CD4-positive, alpha-beta T cell treated with Interleukin-15 for 1 hour (primary cell): ENCODE results near the gene SEPHS1.
"Not testable (repeated sequence)": the region's sequence is repeated elsewhere in the genome, so short reads cannot be mapped to it uniquely, and the experiment has no call there.

Experiments used
- DNase-seq: peaks from one replicate; pipeline ENCODE4 v3.0.0-alpha.2; 2020

Gene SEPHS1, protein sequence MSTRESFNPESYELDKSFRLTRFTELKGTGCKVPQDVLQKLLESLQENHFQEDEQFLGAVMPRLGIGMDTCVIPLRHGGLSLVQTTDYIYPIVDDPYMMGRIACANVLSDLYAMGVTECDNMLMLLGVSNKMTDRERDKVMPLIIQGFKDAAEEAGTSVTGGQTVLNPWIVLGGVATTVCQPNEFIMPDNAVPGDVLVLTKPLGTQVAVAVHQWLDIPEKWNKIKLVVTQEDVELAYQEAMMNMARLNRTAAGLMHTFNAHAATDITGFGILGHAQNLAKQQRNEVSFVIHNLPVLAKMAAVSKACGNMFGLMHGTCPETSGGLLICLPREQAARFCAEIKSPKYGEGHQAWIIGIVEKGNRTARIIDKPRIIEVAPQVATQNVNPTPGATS

DNA sequence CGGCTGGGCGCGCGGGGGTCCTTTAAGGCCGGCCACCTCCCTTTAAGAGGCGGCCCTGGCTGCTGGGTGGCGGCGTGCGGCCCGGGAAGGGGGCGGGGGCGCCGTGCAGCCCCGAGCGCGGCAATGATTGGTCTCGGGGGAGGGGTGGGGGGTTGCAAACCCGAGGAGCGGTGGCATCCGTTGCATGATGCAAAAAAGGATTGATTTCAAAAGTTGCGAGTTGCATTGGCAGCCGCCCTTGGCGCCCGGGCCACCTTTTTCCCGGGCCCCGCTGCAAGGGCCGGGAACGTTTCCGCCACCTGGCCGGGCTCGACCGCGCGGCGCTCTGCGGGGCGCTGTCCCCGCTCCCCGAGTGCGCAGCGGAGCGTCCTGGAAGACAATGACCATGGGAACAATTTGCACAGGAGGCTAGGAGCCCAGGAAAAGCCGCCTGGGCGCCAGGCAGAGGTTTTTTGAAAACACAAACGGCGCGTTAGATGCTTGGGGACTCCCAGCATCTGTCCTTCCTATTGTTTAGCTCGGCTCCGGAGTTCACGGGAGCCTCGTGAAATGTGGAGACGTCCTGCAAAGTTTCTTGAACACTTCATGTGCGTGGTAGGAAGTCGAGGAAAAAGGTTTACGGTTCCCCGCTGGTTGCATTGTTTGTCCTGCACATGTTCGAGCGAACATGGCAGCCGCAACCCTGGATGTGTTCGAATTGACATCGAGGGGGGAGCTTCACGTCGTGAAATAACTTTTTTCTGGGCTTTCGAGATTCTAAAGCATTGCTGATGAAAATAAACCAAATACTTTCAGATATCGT, at the start of gene SEPHS1:
SEPHS1 (minus strand) TSS at position 78 of the 802 bp plus-strand sequence. CDS start 3,343 bp downstream, outside the sequence.
- DNase-seq, result peak; percentile 79

DNA sequence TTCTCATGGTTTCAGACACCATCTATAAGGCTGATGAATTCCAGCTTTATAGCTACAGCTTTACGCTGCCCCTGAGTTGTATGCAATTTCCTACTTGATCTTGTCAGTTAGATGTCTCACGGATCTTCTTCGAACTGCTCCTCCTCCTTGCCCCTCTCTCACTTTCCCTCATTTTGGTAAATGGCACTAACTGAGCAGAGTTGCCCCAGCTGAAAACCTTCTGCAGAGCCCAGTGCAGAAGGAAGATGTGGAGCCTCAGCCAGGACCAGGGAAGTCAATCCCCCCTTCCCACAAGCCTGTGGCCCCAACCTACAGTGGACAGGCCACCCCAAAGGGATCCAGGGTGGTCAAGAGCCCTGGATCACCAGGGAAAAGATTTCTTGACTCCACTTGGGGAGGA, 49.0 kb upstream of the SEPHS1 start:
- no peak for DNase-seq

DNA sequence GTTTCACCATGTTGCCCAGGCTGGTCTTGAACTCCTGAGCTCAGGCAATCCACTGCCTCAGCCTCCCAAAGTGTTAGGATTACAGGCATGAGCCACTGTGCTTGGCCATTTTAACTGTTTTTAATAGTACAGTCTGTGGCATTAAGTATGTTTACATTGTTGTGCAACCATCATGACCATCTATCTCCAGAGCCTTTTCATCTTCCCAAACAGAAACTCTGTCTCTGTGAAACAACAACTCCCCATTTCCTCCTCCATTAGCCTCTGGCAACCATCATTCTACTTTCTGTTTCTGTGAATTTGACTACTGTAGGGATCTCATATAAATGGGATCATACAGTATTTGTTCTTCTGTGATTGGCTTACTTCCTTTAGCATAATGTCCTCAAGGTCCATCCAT, 48.3 kb upstream of the SEPHS1 start:
- DNase-seq, result no peak

DNA sequence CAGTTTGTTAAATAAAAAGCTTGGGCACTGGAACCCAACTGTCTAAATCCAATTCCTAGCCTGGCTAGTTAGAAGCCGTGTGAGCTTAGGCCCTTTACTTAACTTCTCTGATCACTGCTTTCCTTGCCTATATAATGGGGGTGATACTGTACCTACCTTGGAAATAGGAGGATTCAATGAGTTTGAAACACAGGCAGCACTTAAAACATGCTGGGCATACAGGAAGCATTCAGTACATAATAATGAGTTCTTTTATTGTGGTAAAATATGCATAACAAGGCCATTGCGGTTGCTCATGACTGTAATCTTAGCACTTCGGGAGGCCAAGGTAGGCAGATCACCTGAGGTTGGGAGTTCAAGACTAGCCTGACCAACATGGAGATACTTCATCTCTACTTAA, 47.4 kb upstream of the SEPHS1 start:
- no peak for DNase-seq

DNA sequence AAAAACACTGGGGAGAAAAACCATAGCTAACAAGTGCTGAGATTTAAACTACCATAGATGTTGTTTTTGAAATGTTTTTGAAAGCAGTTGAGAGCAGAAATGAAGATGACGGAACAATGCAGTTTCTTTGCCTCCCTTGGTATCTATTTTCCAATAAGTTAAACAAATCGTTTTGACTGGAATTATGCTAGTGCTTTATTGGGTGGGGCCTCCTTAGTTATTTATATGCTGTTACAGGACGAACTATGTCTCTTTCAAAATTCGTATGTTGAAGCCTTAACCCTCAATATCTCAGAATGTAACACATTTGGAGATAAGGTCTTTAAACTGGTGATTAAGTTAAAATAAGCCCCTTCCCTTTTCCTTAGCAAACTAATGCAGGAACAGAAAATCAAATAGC, 45.5 kb upstream of the SEPHS1 start:
- no peak for DNase-seq

DNA sequence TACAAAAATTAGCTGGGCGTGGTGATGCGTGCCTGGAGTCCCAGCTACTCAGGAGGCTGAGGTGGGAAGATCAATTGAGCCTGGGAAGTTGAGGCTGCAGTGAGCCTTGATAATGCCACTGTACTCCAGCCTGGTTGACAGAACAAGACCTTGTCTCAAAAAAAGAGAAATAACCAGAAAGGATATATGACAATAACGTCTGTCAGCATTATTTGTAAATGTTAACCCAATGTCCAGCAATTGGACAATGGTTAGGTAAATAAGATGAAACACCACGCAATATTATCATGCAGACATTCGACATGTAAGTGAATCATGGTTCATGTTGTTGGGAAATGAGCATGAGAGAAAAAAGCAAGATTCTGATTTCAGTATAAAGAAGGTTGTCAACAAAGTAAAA, 44.6 kb upstream of the SEPHS1 start:
- DNase-seq, result no peak

DNA sequence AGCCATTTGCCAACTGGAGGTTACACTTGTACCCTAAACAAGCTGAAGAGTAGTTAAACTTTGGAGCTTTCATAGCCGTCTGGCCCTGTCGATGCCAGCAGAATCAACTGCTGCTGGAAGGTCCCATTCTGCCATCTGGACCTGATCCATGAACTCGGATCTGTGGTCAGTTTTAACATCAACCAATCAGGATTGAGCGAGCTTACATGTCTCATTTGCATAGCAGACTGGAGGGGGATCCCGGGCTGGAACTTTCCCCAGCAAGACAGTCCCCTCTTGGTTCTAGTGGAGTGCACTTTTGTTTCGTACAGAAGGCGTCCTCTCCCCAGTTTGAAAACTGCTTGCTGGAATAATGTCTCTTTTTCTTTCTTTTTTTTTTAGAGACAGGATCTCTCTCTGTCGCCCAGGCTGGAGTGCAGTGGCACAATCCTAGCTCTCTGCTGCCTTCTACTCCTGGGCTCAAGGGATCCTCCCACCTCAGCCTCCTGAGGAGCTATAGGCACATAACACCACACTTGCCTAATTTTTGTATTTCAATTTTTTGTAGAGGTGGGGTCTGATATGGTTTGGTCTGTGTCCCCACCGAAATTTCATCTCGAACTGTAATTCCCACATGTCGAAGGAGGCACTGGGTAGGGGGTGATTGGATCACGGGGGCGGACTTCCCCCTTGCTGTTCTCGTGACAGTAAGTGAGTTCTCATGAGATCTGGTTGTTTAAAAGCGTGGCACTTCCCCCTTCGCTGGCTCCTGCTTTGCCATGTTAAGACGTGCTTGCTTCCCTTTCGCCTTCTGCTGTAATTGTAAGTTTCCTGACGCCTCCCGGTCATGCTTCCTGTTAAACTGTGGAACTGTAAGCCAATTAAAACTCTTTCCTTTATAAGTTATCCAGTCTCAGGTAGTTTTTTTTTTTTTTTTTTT, 42.8 kb upstream of the SEPHS1 start:
- no peak for DNase-seq

DNA sequence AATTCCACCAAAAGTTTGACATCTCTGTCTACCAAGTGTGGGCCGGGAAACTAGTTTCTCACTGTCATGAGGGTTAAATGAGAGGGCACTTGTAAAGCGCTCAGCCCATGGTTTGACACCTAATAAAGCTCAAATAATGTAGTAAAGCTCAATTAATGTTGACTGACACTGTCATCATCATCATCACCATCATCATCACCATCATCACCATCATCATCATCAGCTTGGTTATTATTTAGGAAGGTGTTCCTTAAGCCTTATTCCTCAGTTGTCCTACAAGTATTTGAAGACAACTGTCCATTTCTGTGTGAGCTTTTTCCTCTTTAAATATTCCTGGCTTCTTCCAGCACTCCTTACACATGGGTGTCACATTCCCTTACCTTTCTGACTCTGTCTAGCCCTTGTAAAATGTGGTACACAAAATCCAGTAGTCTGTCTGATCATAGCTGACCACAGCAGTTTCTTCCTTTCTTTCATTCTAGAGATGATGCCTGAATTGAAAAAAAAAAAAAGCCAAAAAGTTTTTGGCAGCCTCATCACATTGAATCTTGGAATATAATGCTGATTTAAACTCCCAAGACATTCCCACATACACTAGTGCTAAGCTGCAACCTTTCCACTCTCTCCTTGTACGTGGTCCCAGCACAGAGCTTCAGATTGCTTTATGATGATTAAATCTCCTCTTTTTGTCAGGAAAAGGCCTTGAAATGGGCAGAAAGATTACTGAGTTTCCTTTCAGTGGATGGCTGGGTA, 40.6 kb upstream of the SEPHS1 start:
- DNase-seq, result no peak

DNA sequence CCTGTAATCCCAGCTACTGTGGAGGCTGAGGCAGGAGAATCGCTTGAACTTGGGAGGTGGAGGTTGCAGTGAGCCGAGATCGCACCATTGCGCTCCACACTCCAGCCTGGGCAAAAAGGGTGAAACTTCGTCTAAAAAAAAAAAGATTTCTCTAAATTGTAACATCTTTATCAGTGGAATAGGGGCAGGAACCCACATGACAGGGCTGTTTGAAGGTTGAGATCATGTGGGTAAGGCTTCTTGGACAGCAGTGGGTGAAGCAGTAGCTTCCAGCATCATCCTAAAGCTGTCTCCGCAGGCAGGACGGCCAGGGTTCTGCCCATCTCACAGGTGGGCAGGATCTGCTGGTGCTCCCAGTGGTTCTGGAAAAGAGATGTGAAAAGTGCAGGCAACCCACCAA, 37.9 kb upstream of the SEPHS1 start:
- no peak for DNase-seq

DNA sequence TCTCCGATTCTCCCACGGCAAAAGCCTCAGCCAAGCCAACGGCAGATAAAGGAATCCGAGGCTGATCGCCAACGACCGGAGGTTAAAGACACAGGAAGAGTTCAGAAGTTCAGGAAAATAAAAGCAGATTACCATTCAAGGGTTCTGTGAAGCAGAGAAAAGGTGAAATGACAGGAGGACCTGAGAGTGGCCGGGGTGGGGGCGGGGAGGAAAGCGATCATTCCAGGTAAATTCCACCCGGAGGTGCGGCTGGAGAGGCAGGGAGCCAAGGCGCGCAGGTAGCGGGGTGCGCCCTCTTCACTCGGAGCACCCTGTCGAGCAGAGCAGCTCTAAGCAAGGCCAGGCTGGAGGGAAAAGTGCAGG, 35.3 kb upstream of the SEPHS1 start:
- DNase-seq, result no peak

DNA sequence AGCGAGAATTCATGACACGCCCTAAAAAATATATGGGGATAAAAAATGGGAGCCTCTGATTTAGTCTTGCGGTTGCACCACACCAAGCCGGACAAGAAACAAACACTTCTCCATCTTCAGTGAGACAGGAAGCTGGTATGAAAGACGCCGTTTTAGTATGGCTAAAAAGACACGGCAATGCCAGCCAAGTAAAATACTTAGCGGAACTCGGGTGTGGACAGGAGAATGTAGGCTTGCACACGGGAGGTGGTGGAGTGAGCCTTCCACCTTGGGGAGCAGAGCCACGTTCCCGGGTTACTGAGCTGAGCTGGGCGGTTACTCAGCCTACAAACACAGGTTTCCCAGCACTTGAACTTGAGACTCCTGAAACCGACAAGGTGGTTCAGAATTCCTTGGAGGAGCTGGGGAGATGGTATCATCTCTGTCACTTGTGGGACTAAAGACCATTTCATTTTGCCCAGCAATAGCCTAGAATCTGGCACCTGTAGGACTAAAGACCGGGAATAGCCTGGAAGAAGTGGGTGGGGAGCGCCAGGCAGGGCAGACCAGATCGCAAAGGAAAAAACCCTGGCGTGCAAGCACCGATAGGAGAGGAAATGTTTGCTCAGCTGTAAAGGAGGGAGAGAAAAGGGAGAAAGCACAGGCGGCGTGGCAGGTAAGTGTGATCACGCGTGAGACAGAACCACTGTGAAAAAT, 34.8 kb upstream of the SEPHS1 start:
- DNase-seq, result no peak

DNA sequence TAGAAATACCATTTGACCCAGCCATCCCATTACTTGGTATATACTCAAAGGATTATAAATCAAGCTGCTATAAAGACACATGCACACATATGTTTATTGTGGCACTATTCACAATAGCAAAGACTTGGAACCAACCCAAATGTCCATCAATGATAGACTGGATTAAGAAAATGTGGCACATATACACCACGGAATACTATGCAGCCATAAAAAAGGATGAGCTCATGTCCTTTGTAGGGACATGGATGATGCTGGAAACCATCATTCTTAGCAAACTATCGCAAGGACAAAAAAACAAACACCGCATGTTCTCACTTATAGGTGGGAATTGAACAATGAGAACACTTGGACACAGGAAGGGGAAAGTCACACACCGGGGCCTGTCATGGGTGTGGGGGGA, 31.0 kb upstream of the SEPHS1 start:
- DNase-seq, result not testable (repeated sequence)

DNA sequence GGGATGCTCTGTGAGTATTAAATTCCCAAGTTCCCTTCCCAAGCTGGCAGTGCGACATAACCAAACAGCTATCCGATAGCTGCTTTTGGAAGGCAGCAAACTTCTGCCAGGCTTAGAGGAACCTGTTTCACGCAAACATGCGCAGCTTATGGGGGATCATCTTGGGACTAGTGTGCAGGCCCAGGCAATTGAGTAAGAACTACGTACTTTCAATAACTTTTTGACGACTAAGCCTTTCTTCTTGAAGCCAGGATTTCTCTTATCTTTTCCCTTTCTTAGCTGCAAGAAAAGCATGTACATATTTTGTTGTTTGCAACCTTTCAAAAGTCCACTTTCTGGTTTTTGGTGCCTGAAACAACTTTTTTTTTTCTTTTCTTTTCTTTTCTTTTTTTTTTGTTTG, 28.7 kb upstream of the SEPHS1 start:
- DNase-seq, result no peak

DNA sequence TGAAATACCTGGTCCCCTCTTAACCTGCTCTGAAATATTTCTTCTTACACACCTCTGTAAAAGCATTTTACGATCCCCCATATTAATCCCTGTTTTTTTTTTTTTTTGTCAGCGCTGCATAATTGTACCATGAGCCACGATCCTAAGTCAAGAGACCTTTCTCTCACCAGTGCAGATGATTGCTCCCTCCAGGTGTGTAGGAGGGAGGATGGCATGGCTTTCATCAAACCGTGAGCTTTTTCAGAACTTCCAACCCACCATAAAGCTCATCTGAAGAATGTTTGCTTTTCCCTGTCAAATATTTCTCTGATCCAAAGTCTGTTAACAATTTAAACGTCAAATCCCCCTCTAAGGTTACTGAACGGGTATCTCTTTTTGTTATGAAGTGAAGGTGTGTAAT, 28.2 kb upstream of the SEPHS1 start:
- DNase-seq, result no peak

DNA sequence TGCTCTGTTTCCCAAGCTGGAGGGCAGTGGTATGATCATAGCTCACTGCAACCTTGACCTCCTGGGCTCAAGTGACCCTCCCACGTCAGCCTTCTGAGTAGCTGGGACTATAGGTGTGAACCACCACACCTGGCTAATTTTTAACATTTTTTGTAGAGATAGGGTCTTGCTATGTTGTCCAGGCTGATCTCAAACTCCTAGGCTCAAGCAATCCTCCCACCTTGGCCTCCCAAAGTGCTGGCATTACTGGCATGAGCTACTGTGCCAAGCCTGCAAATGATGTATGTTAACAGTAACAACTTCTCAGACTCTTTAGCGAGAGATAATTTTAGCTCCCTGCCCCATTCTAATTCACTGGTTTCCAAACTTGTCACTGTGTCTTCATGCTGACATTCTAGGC, 27.7 kb upstream of the SEPHS1 start:
- no peak for DNase-seq

DNA sequence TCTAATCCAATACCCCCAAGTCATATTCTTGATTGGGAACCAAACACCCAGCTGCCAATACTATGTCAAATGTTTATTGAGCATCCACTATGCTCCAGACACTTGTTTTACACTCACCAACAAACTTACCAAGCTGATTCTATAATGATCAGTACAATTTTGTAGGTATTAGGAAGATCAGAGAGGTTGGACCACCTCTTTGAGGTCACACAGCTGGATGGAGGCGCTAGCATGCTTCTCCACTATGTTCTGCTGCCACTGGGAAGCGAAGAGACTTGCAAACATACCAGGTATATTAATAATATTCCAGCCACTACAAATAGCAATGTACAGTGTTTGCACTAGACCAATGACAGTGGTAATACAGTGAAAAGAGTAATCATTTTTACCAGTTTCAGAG, 25.6 kb upstream of the SEPHS1 start:
- DNase-seq, result no peak

DNA sequence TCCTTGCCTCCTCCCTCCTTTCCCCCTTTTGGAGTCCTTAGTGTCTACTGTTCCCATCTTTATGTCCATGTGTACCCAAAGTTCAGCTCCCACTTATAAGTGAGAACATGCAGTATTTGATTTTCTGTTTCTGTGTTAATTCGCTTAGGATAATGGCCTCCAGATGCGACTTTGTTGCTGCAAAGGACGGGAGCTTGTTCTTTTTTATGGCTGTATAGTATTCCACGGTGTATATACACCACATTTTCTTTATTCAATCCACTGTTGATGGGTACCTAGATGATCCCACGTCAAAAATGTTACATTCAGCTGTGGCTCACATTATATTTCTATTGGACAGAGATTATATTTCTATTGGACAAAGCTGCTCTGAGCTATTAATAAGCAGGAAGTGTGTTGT, 24.4 kb upstream of the SEPHS1 start:
- no peak for DNase-seq

DNA sequence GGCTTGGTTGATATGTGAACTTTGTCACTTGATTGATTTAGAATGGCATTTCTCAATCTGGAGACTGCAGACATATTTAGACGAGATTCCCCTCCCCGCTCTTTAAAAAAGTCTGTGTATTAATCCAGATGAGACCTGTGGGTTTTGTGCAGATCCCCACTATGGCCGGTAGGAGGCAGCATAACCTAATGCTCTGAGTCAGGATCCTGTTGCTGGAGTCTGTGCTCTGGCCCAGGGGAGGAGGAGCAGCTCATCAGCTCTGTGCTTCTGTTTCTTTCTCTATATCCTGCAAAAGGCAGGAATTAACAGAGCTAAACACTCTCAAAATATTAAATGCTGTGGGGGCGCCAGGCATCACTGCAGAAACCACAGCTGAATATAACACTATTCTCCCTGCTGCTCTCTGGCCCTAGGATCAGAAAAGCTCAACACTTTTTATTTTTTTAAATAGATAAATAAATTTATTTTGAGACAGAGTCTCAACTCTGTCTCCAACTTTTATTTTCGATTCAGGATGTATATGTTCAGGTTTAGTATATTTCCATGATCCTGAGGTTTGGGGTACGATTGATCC, 23.9 kb upstream of the SEPHS1 start:
- DNase-seq, result peak; percentile 64

DNA sequence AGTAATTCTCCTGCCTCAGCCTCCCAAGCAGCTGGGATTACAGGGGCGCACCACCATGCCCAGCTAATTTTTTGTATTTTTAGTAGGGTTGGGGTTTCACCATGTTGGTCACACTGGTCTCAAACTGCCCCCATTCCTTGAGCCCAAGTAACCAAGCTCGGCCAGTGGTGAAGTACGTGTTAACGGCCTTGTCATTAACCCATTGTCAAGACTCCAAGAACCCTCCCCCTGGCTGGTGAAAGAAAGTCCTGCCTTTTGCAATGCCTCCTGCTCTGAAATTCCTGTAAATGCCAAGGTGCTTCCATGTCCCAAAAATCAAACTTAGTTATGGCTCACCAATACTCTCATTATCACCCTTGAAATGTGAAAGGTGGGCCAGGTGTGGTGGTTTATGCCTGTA, 18.8 kb upstream of the SEPHS1 start:
- no peak for DNase-seq

DNA sequence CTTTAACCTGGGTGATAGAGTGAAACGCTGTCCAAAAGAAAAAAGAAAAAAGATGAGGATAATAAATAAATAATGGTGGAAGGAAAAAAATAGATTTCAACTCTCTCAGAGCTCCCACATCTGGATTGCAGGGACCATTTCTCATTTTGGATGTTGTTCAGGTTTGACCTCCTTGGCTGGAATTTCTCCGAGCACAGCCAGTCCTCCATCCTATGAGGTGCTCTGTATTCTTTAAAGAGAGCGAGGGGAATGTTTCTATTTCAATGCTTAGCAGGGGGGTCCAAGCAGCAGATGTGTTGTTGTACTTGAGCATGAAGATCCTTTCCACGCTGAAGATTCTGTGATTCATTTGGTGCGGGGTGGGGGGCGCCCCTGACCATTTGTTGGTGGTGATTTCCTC, 17.7 kb upstream of the SEPHS1 start:
- no peak for DNase-seq

DNA sequence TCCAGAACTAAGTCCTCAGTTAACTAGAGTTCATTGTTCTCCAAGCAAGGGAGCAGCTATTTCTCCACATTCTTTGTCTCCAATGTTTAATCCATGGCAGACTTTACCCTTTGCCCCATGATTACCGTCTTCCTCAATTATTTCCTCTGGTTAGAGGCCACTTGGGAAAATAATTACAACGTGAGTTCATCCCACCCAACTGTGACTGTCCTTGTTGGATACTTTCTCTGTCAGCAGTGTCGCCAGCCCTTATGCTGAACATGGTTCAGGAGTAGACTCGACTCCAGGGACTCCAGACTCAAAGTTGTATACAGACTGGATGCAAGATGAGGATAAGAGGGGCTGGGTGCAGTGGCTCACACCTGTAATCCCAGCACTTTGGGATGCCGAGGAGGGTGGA, 17.1 kb upstream of the SEPHS1 start:
- no peak for DNase-seq

DNA sequence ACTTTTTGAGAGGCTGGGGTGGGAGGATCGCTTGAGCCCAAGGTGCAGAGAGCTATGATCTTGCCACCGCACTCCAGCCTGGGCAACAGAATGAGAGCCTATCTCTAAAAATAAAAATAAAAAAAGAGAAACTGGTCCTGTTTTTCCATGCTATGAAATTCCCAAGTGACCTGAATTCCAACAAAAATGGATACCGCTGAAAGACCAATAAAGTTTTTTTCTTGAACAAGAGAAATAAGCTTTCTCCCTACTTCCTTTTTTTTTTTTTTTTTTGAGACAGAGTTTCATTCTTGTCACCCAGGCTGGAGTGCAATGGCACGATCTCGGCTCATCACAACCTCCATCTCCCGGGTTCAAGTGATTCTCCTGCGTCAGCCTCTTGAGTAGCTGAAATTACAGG, 12.5 kb upstream of the SEPHS1 start:
- no peak for DNase-seq
